Fibroblast of lung (primary cell): Measurements from ENCODE around the gene SEC14L5.

Experiments
- CTCF ChIP-seq, 2 donors: IDR thresholded peaks in 1 of 2; conservative IDR thresholded peaks in 1 of 2; 1 replicate in 1 of 2; 2 replicates in 1 of 2; pipeline ENCODE4 v1.5.1; 2011 to 2012; ENCODE audit warnings: low read length in 2 of 2, control low read depth in 1 of 2, inconsistent platforms in 1 of 2, low read depth in 1 of 2, mild to moderate bottlenecking in 1 of 2
- EZH2 ChIP-seq: IDR thresholded peaks from 2 replicates; pipeline ENCODE4 v1.5.1; 2012; ENCODE audit warnings: low read length, control low read depth, mild to moderate bottlenecking; ENCODE audit errors: missing control alignments

- TF ChIP-seq CTCF (conservative IDR thresholded peaks at IDR 0.05 in 1 of 2, IDR thresholded peaks at IDR 0.05 in 1 of 2; ENCODE audit: low read depth in 1 of 2, low read length in 2 of 2) (no peak), EZH2 (no peak)
These were observed 52.6 kb downstream of the SEC14L5 start for GRCh38 chr16:5010576-5011329.
